ENCODE measurements around the gene INSYN2B.

GRCh38 chr5:169991115-169991869, 11.0 kb upstream of the INSYN2B start:
- TF ChIP-seq GATA2 (IDR thresholded peaks at IDR 0.05; ENCODE audit: low read depth, low read length), result no peak
- no peak for TF ChIP-seq GATA3 (IDR thresholded peaks at IDR 0.05; ENCODE audit: low read depth, low read length)

Data from SH-SY5Y (cell line).